22Rv1 (cell line): ENCODE results near the gene ASB5.
"Not testable (repeated sequence)": the region's sequence is repeated elsewhere in the genome, so short reads cannot be mapped to it uniquely, and the experiment has no call there.

Experiments used
- H3K27ac ChIP-seq: fragments of 450-650 bp; 2 replicates; pipeline ENCODE4 v1.5.1; 2017
- ZFX ChIP-seq: fragments of 450-650 bp; IDR thresholded peaks from 2 replicates; pipeline ENCODE4 v1.6.1; 2017; ENCODE audit warnings: antibody characterized with exemption, borderline replicate concordance
- TF ChIP-seq, protein P1 (sequence below): fragments of 450-650 bp; IDR thresholded peaks from 2 replicates; pipeline ENCODE4 v1.5.1; 2017; ENCODE audit warnings: mild to moderate bottlenecking

ASB5 gene

DNA sequence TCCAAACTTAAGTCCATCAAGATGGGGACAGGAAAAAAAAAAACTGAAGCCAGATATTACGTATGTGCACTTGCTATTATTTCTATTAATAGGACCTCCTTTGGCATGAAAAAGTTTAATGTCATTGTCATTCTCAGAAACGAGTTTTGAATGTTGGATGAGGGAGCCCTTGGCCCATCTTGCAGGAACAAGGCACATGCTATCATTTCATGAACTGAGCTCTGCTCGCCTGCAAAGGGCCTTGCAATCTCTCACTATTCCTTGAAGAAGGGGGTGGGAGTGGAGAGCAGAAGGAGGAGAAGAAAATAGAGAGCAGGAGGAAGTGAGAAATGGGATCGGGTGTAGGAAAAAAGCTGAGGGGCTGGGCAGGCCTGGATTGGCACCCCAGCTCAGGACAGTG lies 39.4 kb downstream of the ASB5 start:
- TF ChIP-seq ZFX: no peak
- TF ChIP-seq, protein P1, sequence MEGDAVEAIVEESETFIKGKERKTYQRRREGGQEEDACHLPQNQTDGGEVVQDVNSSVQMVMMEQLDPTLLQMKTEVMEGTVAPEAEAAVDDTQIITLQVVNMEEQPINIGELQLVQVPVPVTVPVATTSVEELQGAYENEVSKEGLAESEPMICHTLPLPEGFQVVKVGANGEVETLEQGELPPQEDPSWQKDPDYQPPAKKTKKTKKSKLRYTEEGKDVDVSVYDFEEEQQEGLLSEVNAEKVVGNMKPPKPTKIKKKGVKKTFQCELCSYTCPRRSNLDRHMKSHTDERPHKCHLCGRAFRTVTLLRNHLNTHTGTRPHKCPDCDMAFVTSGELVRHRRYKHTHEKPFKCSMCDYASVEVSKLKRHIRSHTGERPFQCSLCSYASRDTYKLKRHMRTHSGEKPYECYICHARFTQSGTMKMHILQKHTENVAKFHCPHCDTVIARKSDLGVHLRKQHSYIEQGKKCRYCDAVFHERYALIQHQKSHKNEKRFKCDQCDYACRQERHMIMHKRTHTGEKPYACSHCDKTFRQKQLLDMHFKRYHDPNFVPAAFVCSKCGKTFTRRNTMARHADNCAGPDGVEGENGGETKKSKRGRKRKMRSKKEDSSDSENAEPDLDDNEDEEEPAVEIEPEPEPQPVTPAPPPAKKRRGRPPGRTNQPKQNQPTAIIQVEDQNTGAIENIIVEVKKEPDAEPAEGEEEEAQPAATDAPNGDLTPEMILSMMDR: no peak

DNA sequence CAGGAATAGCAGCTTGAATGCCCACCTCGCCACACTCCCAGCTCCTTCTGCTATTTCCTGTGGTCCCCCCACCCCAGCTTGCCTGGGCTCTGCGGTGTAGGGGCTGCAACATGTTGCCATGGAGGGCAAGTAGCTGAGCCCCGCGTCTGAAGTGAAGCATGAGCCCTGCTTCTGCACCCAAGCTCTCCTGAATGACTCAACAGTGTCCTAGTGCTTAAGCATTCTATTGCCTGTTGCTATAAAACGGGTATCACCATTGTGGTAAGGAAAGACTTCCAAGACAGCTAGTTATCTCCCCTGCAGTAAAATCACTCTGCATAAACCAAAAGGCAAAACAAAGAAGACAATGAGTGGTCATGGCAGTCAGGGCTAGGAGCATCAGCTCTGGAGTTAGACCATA lies 42.3 kb downstream of the ASB5 start:
- no peak for TF ChIP-seq ZFX
- TF ChIP-seq, protein P1: no peak
- no peak overlapping the region for H3K27ac ChIP-seq

More for the DNA sequence above, 39.4 kb downstream of the ASB5 start:
- H3K27ac ChIP-seq: no peak overlapping the region

DNA sequence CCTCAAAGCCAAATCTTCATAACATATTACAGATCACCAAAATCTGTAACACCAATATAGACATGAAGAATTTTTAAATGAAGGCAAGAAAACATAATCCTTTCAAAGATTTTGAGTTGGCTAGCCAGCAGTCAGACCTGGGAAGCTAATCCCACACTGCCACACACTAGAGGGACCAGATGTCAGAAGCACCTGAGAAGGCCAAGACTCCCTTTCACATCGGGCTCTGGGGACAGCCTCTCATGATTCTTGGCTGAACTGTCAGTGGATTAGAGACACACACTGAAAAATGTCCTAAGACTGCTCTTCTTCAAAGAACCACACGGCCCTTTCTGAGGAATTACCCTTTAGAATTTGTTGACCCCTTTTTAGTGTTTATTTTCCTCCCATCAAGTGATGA lies 45.5 kb downstream of the ASB5 start:
- TF ChIP-seq, protein P1: no peak
- no peak for TF ChIP-seq ZFX

DNA sequence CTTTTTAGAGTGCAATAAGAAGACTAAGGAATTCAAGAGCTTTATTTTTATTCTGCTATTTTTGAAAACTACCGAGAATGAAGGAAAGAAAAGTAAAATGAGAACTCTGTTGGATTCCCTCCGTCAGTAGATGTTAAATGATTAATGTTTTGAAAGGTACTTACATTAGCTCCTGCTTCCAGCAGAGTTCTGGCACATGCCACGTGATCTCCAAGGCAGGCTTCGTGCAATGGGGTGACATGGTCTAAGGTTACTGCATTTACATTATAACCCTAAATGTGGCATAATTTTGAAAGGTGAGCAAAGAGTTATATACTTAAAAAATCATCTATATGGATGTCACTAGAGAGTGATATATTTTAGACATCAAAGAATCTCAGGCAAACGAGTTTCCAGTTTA lies 46.9 kb downstream of the ASB5 start:
- TF ChIP-seq, protein P1: no peak
- no peak for TF ChIP-seq ZFX
- no peak overlapping the region for H3K27ac ChIP-seq

More for the DNA sequence above, 45.5 kb downstream of the ASB5 start:
- no peak overlapping the region for H3K27ac ChIP-seq

DNA sequence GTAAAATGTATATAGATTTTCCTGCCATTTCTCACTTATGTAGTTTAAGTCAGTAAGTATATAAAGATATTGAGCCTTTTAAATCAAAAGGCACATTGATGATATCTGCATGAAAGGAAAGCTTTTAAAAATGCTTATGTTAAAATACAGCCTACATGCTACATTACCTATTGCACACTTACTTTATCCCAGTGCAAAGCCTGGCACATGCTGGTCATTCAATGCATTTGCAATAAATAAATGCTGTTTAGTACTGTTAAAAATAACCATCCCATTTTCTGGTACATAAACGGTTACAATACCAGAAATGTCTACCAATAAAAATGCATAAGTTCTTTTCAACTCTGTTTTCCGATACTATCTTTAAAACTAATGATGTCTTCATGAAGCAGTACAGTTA lies 51.5 kb downstream of the ASB5 start:
- H3K27ac ChIP-seq: no peak overlapping the region
- no peak for TF ChIP-seq ZFX
- TF ChIP-seq, protein P1: no peak

DNA sequence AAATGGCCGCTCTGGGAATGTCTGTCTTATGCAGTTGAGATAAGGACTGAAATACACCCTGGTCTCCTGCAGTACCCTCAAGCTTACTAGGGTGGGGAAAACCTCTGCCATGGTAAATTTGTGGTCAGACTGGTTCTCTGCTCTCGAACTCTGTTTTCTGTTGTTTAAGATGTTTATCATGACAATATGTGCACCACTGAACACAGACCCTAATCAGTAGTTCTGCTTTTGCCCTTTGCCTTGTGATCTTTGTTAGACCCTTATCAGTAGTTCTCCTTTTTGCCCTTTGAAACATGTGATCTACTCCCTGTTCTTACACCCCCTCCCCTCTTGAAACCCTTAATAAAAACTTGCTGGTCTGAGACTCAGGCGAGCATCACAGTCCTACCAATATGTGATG lies 56.7 kb downstream of the ASB5 start:
- not testable (repeated sequence) for H3K27ac ChIP-seq

DNA sequence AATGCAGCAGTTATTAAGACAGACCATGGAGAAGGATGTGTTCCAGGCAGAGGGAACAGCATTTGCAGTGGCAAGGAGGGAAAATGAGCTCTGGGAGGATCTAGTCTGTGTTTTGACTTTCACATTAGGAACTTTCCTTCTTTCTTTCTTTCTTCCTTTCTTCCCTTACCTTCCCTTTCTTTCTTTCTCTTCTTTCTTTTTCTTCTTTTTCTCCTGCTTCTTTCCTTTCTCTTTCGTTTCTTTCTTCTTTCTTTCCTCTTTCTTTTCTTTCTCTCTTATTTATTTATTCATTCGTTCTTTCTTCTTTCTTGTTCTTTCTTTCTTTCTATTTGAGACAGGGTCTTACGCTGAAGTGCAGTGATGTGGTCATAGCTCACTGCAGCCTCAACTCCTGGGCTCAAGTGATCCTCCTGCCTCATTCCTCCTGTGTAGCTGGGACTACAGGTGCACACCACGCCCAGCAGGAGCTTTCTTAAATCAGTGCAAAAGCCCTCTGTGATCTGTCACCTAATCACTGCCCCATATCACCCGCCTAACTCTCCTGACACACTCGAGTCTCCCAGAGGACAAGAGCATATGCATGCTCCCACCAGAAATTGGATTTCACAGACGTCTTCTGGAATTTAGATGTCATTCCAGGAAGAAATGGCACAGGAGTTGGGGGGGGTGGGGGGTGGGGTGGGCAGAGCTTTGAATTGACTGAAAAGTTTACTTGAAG lies 58.3 kb downstream of the ASB5 start:
- H3K27ac ChIP-seq: no peak overlapping the region
- TF ChIP-seq ZFX: no peak
- TF ChIP-seq, protein P1: no peak

DNA sequence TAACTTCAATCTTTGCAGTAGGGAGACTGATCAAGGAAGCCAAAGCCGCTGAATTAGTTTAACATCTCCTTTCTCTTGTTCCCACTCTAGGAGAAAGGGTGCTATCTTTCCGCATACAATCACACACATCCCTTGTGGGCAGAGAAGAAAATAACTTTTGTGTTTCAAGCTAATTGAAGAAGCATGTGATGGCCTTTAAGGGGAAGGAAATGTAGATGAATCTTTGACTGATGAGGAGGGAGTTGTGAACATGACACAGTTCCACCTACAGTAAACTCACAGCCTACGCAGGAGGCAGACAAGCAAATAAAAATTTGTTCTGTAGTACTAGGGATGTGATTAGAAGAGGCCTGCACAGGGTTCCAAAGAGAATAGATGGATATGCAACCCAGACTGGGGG lies 58.9 kb downstream of the ASB5 start:
- H3K27ac ChIP-seq: no peak overlapping the region
- TF ChIP-seq ZFX: no peak
- TF ChIP-seq, protein P1: no peak
